Caco-2 (cell line): Measurements from ENCODE around the gene MMD. TPM values are rescaled to one million over a fixed set of nuclear protein-coding genes. Genes with fewer than 3 reads are reported as not detected.

Experiments used
- BruUV-seq: library from RNA; stranded (reverse); fragments of 400-500 nt; replicated peaks from 2 replicates; lab custom pipeline; 2021; lab: Mats Ljungman, UMichigan
- CTCF ChIA-PET: fragments of 300-600 bp; sonication (Branson Sonifier 250); formaldehyde crosslinking; loops from one replicate; lab custom pipeline; 2022; ENCODE audit warnings: antibody characterized with exemption; lab: Charles Lee
- POLR2A ChIA-PET: fragments of 300-600 bp; sonication (Branson Sonifier 250); formaldehyde crosslinking; loops from one replicate; lab custom pipeline; 2022; ENCODE audit warnings: antibody characterized with exemption; lab: Charles Lee
- DNase-seq, 2 experiments: peaks; one replicate each; pipeline versions ENCODE4 v3.0.0 to v3.0.0-alpha.2; 2020 to 2022
- H3K27me3 ChIP-seq: replicated peaks from 2 replicates; pipeline ENCODE4 v1.6.0; 2011; ENCODE audit warnings: low read length; ENCODE audit not compliant: control insufficient read depth, insufficient read depth
- H3K36me3 ChIP-seq: 2 replicates; pipeline ENCODE4 v1.5.1; 2011; ENCODE audit warnings: low read length; ENCODE audit not compliant: control insufficient read depth, insufficient read depth
- H3K4me1 ChIP-seq: fragments of 250-450 bp; sonication (Bioruptor Pico); 2 replicates; pipeline ENCODE4 v1.5.1; 2020; ENCODE audit warnings: mild to moderate bottlenecking
- H3K4me3 ChIP-seq: 2 replicates; pipeline ENCODE4 v1.5.1; 2011; ENCODE audit warnings: low read depth, mild to moderate bottlenecking, control low read depth, low read length
- H3K9me3 ChIP-seq: fragments of 250-450 bp; sonication (Bioruptor Pico); 2 replicates; pipeline ENCODE4 v1.5.1; 2020; ENCODE audit warnings: mild to moderate bottlenecking, moderate library complexity
- H3K27ac Mint-ChIP-seq: one replicate; pipeline ENCODE4 v1.8.0; 2022; ENCODE audit warnings: mixed read lengths; ENCODE audit not compliant: unreplicated experiment
- H3K27me3 Mint-ChIP-seq: one replicate; pipeline ENCODE4 v1.8.0; 2022; ENCODE audit warnings: mixed read lengths; ENCODE audit not compliant: insufficient read depth, unreplicated experiment
- H3K36me3 Mint-ChIP-seq: one replicate; pipeline ENCODE4 v1.8.0; 2022; ENCODE audit warnings: mild to moderate bottlenecking, mixed read lengths; ENCODE audit not compliant: insufficient read depth, unreplicated experiment
- H3K4me1 Mint-ChIP-seq: one replicate; pipeline ENCODE4 v1.8.0; 2022; ENCODE audit warnings: low read depth, mixed read lengths; ENCODE audit not compliant: unreplicated experiment
- H3K4me3 Mint-ChIP-seq: one replicate; pipeline ENCODE4 v1.8.0; 2022; ENCODE audit warnings: mild to moderate bottlenecking, moderate library complexity, mixed read lengths; ENCODE audit not compliant: unreplicated experiment
- H3K9me3 Mint-ChIP-seq: one replicate; pipeline ENCODE4 v1.8.0; 2022; ENCODE audit warnings: mixed read lengths; ENCODE audit not compliant: unreplicated experiment
- intact Hi-C: fragments of 100-400 bp; cut with micrococcal nuclease; formaldehyde crosslinking; loops from one replicate; pipeline ENCODE4 v1.10.0; 2022; ENCODE audit not compliant: unreplicated experiment
- total RNA-seq: library from RNA; stranded (reverse); gene quantifications from 2 replicates; pipeline ENCODE4 v1.2.3, GENCODE V29; 2022
- TF ChIP-seq, protein P1 (sequence below), 2 experiments: fragments of 200-600 bp in 1 of 2; IDR thresholded peaks; 1 replicate in 1 of 2; 2 replicates in 1 of 2; pipeline versions ENCODE4 v1.5.1 to v1.8.0; 2011 to 2022; ENCODE audit warnings: antibody characterized with exemption in 1 of 2, control low read depth in 1 of 2, inconsistent platforms in 1 of 2, low read depth in 1 of 2, low read length in 1 of 2, mild to moderate bottlenecking in 1 of 2, moderate library complexity in 1 of 2; ENCODE audit not compliant: insufficient read depth in 1 of 2, severe bottlenecking in 1 of 2, unreplicated experiment in 1 of 2

MMD gene
- total RNA-seq, 1 experiment from 2014 or later: 38.6 TPM

DNA sequence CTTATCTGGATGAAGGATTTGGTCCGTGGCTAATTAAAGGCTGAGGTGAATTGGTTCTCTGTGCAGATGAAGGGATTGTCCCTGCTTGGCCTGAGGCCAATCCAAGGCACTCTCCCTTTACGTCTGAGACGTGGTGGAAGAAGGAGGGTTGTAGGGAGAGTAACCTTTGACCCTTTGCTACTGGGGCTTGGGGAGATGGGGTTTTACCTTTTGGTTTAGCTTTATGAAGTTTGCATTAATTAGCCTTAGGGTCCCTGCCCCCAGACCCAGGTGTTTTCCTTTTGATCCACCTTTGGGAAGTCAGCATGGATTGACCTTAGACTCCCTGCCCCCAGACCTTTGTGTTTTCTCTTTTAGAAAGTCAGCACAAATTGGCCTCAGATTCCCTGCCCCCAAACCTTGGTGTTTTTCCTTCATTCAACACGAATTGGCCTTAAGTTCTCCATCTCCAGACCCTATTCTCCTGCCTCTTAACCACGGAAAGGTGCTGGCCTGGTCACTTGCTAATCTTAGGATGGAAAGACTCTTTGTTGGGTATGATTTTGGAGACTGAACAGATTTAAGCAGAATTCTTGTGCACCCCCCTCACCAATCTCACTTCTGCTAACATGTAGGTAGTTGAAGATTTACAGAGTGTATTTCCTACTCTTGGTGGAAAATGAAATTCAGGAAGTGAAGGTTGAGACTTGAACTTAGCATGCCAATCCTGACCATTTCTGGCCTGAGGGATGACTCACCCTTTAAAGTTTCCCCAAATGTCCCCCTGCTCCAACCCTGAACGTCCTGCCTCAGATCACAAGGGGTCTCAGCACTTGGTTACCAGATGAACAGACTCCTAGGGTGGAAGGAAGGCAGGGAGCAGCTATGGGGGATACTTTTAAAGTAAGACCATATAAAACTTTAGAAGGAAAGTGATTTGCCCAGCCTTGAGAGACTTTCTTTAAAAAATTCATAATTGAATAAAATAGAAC, 23.1 kb upstream of the MMD start:
- H3K27ac Mint-ChIP-seq: peak overlapping the region; percentile 60
- POLR2A ChIA-PET: no interaction called here

DNA sequence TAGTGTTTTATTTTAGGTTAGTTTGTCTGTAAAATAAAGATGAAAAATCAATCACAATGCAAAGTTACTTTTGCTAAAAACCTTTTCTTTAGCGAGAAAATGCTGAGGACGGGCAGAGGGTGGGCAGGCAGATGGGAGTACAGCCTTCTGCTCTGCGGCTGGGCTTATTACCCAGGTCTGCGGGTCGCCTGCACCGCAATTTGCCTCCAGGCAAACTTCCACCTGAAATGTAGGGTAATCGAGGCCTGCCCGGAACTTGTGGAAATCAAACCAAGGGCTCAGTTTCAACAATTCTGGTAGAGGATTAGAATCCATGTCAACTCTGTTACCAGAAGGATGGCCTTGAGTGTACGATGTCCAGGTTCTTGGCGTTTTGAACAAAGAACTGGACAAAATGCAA, 22.3 kb upstream of the MMD start:
- Mint-ChIP-seq H3K27me3 (no peaks in the 10 kb centered on the region), H3K9me3 (no peaks in the 10 kb centered on the region), H3K4me1 (peaks cover 37% of the 10 kb centered on the region), H3K27ac (peak overlapping the region; percentile 60), H3K4me3 (no peak overlapping the region), H3K36me3 (no peaks in the 10 kb centered on the region)
- no TSS peak for BruUV-seq
- no peak for DNase-seq
- Histone ChIP-seq H3K4me1 (peaks cover 60% of the 10 kb centered on the region), H3K36me3 (no peaks in the 10 kb centered on the region), H3K9me3 (no peaks in the 10 kb centered on the region), H3K4me3 (no peak overlapping the region), H3K27me3 (no peaks in the 10 kb centered on the region)
- CTCF ChIA-PET: no interaction called here
- intact Hi-C loops: loop anchor here (2.0 kb wide), 1 partner anchor 23 kb away; the partner anchor contains the start of gene MMD
- POLR2A ChIA-PET: no interaction called here
- TF ChIP-seq, protein P1, sequence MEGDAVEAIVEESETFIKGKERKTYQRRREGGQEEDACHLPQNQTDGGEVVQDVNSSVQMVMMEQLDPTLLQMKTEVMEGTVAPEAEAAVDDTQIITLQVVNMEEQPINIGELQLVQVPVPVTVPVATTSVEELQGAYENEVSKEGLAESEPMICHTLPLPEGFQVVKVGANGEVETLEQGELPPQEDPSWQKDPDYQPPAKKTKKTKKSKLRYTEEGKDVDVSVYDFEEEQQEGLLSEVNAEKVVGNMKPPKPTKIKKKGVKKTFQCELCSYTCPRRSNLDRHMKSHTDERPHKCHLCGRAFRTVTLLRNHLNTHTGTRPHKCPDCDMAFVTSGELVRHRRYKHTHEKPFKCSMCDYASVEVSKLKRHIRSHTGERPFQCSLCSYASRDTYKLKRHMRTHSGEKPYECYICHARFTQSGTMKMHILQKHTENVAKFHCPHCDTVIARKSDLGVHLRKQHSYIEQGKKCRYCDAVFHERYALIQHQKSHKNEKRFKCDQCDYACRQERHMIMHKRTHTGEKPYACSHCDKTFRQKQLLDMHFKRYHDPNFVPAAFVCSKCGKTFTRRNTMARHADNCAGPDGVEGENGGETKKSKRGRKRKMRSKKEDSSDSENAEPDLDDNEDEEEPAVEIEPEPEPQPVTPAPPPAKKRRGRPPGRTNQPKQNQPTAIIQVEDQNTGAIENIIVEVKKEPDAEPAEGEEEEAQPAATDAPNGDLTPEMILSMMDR (IDR thresholded peaks at IDR 0.05; ENCODE audit: insufficient read depth in 1 of 2, low read depth in 1 of 2, low read length in 1 of 2, severe bottlenecking in 1 of 2, unreplicated experiment in 1 of 2): no peak

More for the DNA sequence above, 23.1 kb upstream of the MMD start:
- CTCF ChIA-PET: no interaction called here
- Histone ChIP-seq H3K36me3 (no peaks in the 10 kb centered on the region), H3K4me1 (peaks cover 68% of the 10 kb centered on the region), H3K27me3 (no peaks in the 10 kb centered on the region), H3K9me3 (no peaks in the 10 kb centered on the region), H3K4me3 (no peak overlapping the region)
- BruUV-seq: TSS peak; percentile 58
- no peaks in the 10 kb centered on the region for H3K27me3 Mint-ChIP-seq
- TF ChIP-seq, protein P1 (IDR thresholded peaks at IDR 0.05; ENCODE audit: insufficient read depth in 1 of 2, low read depth in 1 of 2, low read length in 1 of 2, severe bottlenecking in 1 of 2, unreplicated experiment in 1 of 2): no peak
- DNase-seq: peak; percentile 47 to 56
- no peaks in the 10 kb centered on the region for H3K9me3 Mint-ChIP-seq
- no peaks in the 10 kb centered on the region for H3K36me3 Mint-ChIP-seq
- no peak overlapping the region for H3K4me3 Mint-ChIP-seq
- intact Hi-C loops: loop anchor here (2.0 kb wide), 1 partner anchor 24 kb away; the partner anchor contains the start of gene MMD
- peaks cover 42% of the 10 kb centered on the region for H3K4me1 Mint-ChIP-seq

DNA sequence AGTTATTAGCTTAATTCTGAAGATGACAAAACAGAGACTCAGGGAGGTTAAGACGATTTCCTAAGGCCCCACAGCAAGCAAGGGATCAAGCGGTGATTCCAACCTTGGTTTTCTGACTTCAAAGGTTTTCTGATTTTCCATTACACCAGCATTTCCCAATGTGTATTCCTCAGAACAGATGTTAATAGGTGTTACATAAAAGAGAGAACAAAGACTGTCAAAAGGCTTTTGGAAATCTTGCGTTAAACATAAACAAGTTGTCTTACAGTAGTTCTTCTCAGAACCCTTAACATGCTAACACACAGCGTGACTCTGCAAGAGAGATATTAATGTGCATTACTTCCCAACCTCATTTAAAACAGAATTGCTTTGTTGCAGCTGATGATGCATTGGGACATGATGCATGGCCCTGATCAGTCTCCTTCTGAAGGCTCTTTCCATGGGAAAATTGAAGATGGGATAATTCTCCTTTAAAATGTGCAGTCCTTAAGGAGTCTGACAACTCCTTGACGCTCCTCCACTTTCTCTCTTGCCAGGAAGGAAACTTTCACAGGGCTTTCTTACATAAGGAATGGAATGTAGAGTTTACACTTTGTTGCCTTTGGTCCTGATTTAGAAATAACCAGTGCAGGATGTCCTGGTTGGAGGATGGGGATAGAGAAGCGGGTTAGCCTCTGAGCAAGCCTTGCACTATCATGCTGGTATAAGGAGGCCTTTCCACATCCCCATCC, 21.5 kb upstream of the MMD start:
- ChIA-PET CTCF (no interaction called here), POLR2A (interaction anchor here (1.0 kb wide), 1 partner anchor 10 kb away, joined by 3 read pairs; no protein-coding TSS in a partner anchor)
- no peaks in the 10 kb centered on the region for H3K27me3 Mint-ChIP-seq
- H3K4me1 Mint-ChIP-seq: peaks cover 31% of the 10 kb centered on the region
- H3K36me3 Mint-ChIP-seq: no peaks in the 10 kb centered on the region
- no peak overlapping the region for H3K4me3 ChIP-seq
- no peak for DNase-seq
- H3K4me3 Mint-ChIP-seq: no peak overlapping the region
- no TSS peak for BruUV-seq
- no peaks in the 10 kb centered on the region for H3K9me3 Mint-ChIP-seq
- H3K9me3 ChIP-seq: no peaks in the 10 kb centered on the region
- intact Hi-C loops: no loop called here
- H3K27ac Mint-ChIP-seq: peak overlapping the region; percentile 60
- no peaks in the 10 kb centered on the region for H3K27me3 ChIP-seq
- H3K4me1 ChIP-seq: peaks cover 53% of the 10 kb centered on the region
- TF ChIP-seq, protein P1 (IDR thresholded peaks at IDR 0.05; ENCODE audit: insufficient read depth in 1 of 2, low read depth in 1 of 2, low read length in 1 of 2, severe bottlenecking in 1 of 2, unreplicated experiment in 1 of 2): no peak
- no peaks in the 10 kb centered on the region for H3K36me3 ChIP-seq
